HepG2 (cell line): ENCODE measurements around the gene FILIP1. TPM values are rescaled to one million over a fixed set of nuclear protein-coding genes. Genes with fewer than 3 reads are reported as not detected.

ENCODE experiments used
- AHDC1 ChIP-seq: sonication (generic); formaldehyde crosslinking; IDR thresholded peaks from 2 replicates; pipeline ENCODE4 v1.5.1; 2020; ENCODE audit warnings: mild to moderate bottlenecking, missing genetic modification reagents, borderline replicate concordance
- HIVEP1 ChIP-seq: sonication (generic); formaldehyde crosslinking; IDR thresholded peaks from 2 replicates; pipeline ENCODE4 v1.4.0; 2020; ENCODE audit warnings: mild to moderate bottlenecking, missing genetic modification reagents
- HNRNPK ChIP-seq: fragments of 200-400 bp; formaldehyde crosslinking; IDR thresholded peaks from 2 replicates; pipeline ENCODE4 v1.6.1; 2018; ENCODE audit warnings: low read length, low read depth, moderate library complexity, mild to moderate bottlenecking; ENCODE audit not compliant: poor library complexity, severe bottlenecking
- MEF2D ChIP-seq: sonication (generic); formaldehyde crosslinking; IDR thresholded peaks from 2 replicates; pipeline ENCODE4 v1.5.1; 2020; ENCODE audit warnings: mild to moderate bottlenecking, missing genetic modification reagents
- NONO ChIP-seq, 2 experiments: fragments of 450-650 bp in 1 of 2; sonication (generic) in 1 of 2; formaldehyde crosslinking in 1 of 2; IDR thresholded peaks in 1 of 2; conservative IDR thresholded peaks in 1 of 2; 2 replicates each; pipeline versions ENCODE4 v1.6.1 to v1.8.0; 2017 to 2022; ENCODE audit warnings: mild to moderate bottlenecking in 1 of 2, missing genetic modification reagents in 1 of 2, moderate library complexity in 1 of 2
- PRDM4 ChIP-seq: sonication (generic); formaldehyde crosslinking; IDR thresholded peaks from 2 replicates; pipeline ENCODE4 v1.9.0; 2021; ENCODE audit warnings: missing genetic modification reagents, borderline replicate concordance
- SMAD1 ChIP-seq: sonication (generic); formaldehyde crosslinking; IDR thresholded peaks from 2 replicates; pipeline ENCODE4 v1.4.0; 2020; ENCODE audit warnings: missing genetic modification reagents, low read depth, mild to moderate bottlenecking, borderline replicate concordance
- ZNF329 ChIP-seq: sonication (generic); formaldehyde crosslinking; IDR thresholded peaks from 2 replicates; pipeline ENCODE4 v1.9.0; 2021; ENCODE audit warnings: low read depth, mild to moderate bottlenecking, missing genetic modification reagents
- ZNF34 ChIP-seq: sonication (generic); formaldehyde crosslinking; IDR thresholded peaks from 2 replicates; pipeline ENCODE4 v1.4.0; 2020; ENCODE audit warnings: mild to moderate bottlenecking, missing genetic modification reagents, borderline replicate concordance
- ZNF350 ChIP-seq: sonication (generic); formaldehyde crosslinking; IDR thresholded peaks from 2 replicates; pipeline ENCODE4 v1.4.0; 2020; ENCODE audit warnings: mild to moderate bottlenecking, low read depth, missing genetic modification reagents, borderline replicate concordance
- ZNF703 ChIP-seq: sonication (generic); formaldehyde crosslinking; IDR thresholded peaks from 2 replicates; pipeline ENCODE4 v1.5.1; 2020; ENCODE audit warnings: missing genetic modification reagents, mild to moderate bottlenecking, moderate library complexity, borderline replicate concordance
- polyA plus RNA-seq, 8 experiments: library from polyadenylated mRNA; depleted of rRNA in 3 of 8; stranded (reverse) in 7 of 8; unstranded in 1 of 8; fragments of >200 nt; fragmentation: Illumina TruSeq in 4 of 8; extraction: Trizol in 4 of 8; gene quantifications; 2 replicates each; pipeline versions ENCODE4 v1.2.1 to v1.2.3, GENCODE V29; 2011 to 2016; ENCODE audit warnings: low read depth in 4 of 8, missing spikeins in 1 of 8, mixed read lengths in 1 of 8; ENCODE audit not compliant: insufficient read depth in 1 of 8
- total RNA-seq, 5 experiments: library from RNA; depleted of rRNA; stranded (reverse); fragments of >200 nt; fragmentation: Illumina TruSeq; extraction: Trizol; gene quantifications; 2 replicates each; pipeline ENCODE4 v1.2.3, GENCODE V29; 2016; ENCODE audit warnings: low read depth in 1 of 5
- TF ChIP-seq, protein P1 (sequence below), 2 experiments: sonication (generic) in 1 of 2; formaldehyde crosslinking in 1 of 2; IDR thresholded peaks; 2 replicates each; pipeline versions ENCODE4 v1.6.1 to v1.9.0; 2014 to 2022; ENCODE audit warnings: antibody characterized with exemption in 1 of 2, borderline replicate concordance in 1 of 2, inconsistent platforms in 1 of 2, low read depth in 1 of 2, missing genetic modification reagents in 1 of 2

FILIP1 gene
- total and polyA plus RNA-seq, 2 of the 13 experiments (the other 11 are each of a cell fraction or from before 2014, with no cell fraction given) = not detected

GRCh38 chr6:75243333-75244062 lies 250.1 kb downstream of the FILIP1 start, which contains the start of gene COX7A2 (continued):
- TF ChIP-seq SMAD1 (no peak), ZNF350 (CRISPR knock-in tag) (peak; percentile 92), MEF2D (CRISPR knock-in tag) (no peak; the same call in none of the 2 replicates), ZNF703 (no peak), ZNF34 (CRISPR knock-in tag) (no peak), HNRNPK (no peak), PRDM4 (CRISPR knock-in tag) (no peak), HIVEP1 (no peak; the same call in 1 of the 2 replicates), ZNF329 (CRISPR knock-in tag) (no peak), NONO (IDR thresholded peaks at IDR 0.05) (no peak), NONO (CRISPR knock-in tag; conservative IDR thresholded peaks at IDR 0.05) (peak; percentile 87), AHDC1 (CRISPR knock-in tag) (no peak)
- TF ChIP-seq, protein P1, sequence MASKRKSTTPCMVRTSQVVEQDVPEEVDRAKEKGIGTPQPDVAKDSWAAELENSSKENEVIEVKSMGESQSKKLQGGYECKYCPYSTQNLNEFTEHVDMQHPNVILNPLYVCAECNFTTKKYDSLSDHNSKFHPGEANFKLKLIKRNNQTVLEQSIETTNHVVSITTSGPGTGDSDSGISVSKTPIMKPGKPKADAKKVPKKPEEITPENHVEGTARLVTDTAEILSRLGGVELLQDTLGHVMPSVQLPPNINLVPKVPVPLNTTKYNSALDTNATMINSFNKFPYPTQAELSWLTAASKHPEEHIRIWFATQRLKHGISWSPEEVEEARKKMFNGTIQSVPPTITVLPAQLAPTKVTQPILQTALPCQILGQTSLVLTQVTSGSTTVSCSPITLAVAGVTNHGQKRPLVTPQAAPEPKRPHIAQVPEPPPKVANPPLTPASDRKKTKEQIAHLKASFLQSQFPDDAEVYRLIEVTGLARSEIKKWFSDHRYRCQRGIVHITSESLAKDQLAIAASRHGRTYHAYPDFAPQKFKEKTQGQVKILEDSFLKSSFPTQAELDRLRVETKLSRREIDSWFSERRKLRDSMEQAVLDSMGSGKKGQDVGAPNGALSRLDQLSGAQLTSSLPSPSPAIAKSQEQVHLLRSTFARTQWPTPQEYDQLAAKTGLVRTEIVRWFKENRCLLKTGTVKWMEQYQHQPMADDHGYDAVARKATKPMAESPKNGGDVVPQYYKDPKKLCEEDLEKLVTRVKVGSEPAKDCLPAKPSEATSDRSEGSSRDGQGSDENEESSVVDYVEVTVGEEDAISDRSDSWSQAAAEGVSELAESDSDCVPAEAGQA (IDR thresholded peaks at IDR 0.05; ENCODE audit: low read depth) = peak; percentile 97
- TF ChIP-seq, protein P1 (CRISPR knock-in tag; IDR thresholded peaks at IDR 0.05; ENCODE audit: borderline replicate concordance) = no peak
